CD4-positive, alpha-beta T cell treated with Interleukin-17A for 1 hour (primary cell): Measurements from ENCODE around the gene PRODH2.
"Not testable (repeated sequence)": the region's sequence is repeated elsewhere in the genome, so short reads cannot be mapped to it uniquely, and the experiment has no call there.

ENCODE experiments used
- DNase-seq: peaks from one replicate; pipeline ENCODE4 v3.0.0-alpha.2; 2020

The PRODH2 gene

DNA sequence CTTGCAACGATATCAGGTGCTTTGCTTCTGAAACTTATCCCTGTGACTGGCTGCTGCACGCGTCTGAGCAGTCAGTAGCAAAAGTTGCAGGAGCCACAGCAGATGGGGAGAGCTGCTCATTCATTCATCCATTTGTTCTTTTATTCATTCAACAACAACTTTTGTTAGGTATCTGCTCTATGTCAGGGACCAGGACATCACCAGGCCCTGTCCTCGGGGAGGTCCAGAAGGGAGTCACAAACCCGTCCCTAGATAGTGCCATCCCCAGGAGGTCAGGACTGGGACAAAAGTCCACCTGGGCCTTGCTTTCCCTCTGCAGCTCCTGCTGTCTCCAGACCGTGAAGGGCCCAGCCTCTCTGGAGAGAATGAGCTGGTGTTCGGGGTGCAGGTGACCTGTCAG, 34.7 kb downstream of the PRODH2 start:
- no peak for DNase-seq

DNA sequence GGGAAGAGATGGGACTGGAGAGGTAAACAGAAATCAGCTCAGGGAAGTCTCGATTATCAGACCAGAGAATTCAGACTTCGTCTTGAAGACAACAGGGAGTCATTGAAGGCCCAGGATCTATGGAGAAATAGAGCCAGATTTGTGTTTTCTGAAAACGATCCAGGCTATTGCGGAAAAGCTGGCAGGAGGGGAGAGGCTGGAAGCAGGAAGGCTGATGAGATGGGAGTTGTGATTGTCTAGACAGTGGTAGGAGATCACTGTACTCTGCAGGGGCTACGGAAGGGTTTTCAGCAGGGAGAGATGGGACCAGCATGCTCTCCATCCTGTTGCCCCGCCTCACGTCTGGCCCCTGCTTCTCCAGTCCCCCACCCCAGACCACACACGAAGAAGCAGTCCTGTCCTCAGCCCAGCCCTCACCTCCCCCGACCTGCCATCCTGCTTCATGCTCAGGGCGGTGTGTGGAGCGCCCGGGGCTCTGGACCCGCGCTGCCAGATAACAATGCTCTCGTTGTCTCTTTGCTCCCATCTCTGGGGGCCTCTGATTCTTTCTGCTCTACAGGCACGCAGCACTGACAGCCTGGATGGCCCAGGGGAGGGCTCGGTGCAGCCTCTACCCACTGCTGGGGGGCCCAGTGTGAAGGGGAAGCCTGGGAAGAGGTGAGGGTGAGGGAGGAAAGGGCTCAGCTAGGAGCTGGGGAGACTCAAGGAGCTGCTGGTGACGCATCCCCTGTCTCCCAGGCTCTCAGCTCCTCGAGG, 35.4 kb downstream of the PRODH2 start:
- DNase-seq = no peak

- no peak for DNase-seq
Measured at GRCh38 chr19:35776102-35776788, 36.4 kb downstream of the PRODH2 start.

- peak; percentile 99 for DNase-seq
Measured at GRCh38 chr19:35775298-35776101, 37.1 kb downstream of the PRODH2 start, which contains the start of gene ARHGAP33. ARHGAP33 (plus strand) TSS chr19:35775564; CDS start chr19:35775659, 95 bp downstream.

DNA sequence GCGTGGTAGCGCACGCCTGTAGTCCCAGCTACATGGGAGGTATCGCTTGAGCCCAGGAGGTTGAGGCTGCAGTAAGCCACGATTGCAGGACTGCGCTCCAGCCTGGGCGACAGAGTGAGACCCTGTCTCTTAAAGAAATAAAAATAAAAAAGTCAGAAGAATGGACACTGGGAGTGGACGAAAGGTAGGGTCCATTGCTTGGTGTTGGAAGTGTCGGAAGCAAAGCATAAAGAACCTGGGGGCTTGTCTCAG, 37.7 kb downstream of the PRODH2 start:
- DNase-seq = no peak

DNA sequence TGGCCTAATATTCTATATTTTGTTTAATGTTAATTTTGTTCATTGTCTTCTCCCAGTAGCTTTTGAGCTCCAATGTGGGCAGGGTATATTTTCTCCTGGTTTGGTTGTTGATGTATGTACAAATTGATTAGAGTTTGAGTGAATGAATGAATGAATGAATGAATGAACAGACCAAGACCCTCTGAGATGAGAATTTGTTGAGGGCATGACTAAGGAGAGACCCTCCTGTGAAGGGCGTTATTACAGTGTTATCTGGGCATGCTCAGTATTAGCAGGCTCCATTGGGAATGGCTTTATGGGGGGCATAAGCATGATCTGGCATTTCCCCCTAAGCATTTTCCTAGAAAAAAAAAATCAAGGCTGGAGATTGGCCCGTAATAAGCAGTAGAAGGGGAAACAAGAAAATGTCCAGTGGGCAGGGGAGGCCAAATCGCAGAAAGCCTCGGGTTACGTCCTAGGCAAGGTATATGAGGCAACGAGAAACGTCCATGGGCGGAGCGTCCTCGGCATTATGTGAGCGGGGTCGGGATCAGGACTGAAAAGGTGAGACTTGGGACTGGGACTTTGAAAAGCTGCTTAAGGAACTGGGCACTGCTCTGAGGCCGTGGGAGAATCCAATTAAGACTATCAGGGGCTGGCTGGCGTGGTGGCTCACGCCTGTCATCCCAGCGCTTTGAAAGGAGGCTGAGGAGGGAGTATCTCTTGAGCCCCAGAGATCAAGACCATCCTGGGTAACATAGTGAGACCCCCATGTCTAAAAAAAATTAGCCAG, 38.2 kb downstream of the PRODH2 start:
- no peak for DNase-seq

GRCh38 chr19:35773020-35773806, 39.4 kb downstream of the PRODH2 start:
- DNase-seq = no peak

- DNase-seq = not testable (repeated sequence)
Measured at GRCh38 chr19:35772362-35772761, 40.3 kb downstream of the PRODH2 start.

DNA sequence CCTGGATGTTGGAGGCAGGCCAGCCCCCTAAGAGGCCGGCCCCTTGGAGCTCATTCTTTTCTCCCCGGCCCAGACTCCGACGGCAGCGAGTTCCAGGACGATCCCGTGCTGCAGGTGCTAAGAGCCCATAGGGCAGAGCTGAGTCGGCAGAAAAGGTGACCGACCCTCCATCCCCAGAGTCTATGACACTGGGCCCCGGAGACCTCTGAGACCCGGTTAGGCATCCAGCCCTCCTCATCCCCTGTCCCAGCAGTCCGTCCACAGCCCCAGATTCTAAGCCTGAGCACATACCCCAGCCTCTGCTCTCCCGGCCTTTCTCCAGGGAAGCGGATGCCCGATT, 44.6 kb downstream of the PRODH2 start:
- DNase-seq = no peak

- no peak for DNase-seq
Measured at GRCh38 chr19:35767288-35768081, 45.2 kb downstream of the PRODH2 start.

GRCh38 chr19:35766571-35767104, 46.0 kb downstream of the PRODH2 start:
- no peak for DNase-seq

GRCh38 chr19:35764432-35765315, 48.0 kb downstream of the PRODH2 start:
- DNase-seq = no peak

- DNase-seq = no peak
Measured at GRCh38 chr19:35760711-35761349, 51.8 kb downstream of the PRODH2 start.

DNA sequence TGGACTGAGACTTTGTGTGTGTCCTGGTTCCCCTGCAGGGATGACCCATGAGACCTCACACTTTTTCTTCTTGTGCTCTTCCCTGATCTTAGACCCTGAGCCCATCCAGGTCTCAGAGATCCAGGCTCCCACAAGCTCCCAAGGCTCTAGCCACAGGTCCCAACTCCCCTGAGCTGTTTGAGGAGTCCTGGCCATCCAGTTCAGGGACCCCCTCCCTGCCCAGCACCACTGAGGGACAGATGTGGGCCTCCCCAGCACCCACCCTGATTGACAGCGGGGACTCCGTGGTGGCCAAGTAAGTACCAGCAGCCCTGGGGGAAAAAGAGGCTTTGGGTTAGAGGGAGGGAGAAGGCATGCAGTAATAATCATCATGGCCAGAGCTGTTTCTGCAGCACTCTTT, 52.9 kb downstream of the PRODH2 start:
- no peak for DNase-seq

DNA sequence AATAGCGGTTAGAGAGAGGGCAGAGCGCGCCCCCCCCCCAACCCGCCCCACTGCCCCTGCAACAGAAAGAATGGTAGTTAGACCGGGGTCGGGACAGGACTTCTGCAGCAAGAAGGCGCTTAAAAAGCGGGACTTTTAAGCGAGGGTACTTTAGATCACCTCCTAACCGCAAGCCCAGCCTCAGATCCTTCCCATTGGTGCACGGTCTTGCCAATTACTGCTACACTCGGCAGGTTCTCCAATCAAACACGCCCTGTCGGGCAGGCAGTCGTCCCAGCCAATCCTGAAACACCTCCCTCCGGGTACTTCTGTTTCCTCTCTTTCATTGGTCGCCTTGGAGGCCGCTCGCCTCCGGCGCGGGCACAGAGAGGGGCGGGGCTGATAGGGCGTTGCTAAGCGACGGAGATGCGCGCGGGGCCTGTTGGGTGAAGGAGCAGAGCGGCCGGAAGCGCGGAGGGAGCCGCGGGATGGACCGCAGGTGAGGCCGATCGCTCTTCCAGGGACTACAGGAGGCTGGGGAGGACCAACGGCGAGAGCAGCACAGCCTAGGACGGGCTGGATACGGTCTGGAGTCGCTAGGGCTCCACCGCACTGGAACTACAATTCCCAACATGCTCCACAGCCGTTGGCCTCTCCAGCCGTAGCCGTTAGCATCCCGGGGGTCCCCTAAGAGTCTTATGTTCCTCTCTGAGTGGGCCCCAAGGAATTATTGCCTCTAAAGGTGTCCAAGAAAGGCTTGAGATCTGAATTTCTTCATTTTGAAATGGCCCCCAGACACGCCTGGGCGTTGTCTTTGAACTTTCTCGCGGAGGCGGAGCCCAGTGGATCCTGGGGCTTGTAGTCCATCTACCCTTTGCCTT, 54.7 kb downstream of the PRODH2 start, which contains the start of gene PROSER3:
Gene PROSER3, plus strand, starts transcription at position 428 of the 860 bp plus-strand sequence. Its CDS starts 40 bp downstream, at position 468.
- DNase-seq = peak; percentile 100

- DNase-seq = peak; percentile 10
Measured at GRCh38 chr19:35757231-35757748, 55.4 kb downstream of the PRODH2 start.

DNA sequence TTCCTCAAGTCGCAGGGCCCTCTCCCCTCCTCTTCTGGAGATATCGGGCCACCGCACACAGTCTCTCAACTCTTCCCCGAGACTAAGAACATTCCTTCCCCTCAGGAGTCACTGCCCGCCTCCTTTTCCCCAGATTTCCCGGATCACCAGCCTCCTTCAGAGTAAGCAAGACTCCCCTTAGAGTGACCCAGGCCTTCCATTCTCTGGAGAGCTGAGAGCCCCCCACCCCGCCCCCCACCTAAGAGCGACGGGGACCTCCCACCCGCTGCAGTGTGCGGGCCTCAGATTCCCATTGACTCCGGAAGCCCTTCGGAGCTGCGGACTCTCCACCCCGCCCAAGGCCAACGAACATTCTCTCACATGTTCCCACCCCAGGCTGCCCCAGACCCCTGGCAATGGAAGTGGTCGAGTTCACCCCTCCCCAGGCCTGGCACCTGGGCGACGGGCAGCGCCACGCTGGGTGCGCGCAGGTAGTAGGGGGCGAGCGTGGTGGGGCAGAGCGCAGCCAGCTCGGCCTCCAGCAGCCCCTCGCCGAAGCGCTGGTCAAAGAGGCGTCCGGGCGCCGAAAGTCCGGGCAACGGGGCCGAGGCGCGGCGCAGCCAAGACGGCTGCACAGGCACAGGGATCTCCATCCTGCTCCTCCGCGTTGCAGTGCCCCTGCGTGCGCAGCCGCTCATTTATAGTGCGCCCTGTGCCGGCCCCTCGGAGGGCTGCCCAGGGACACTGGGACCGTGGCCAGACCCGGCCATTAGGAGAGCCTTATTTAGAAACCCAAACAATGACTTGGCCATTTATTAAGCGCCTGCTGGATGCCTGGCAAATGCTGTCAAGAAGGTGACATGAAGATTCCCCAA, 56.0 kb downstream of the PRODH2 start, which contains the start of gene HSPB6:
Gene HSPB6, minus strand, starts transcription at position 653 of the 854 bp plus-strand sequence. Its CDS starts 21 bp downstream, at position 632.
- DNase-seq = no peak
